Heart left ventricle (tissue), 16 donors: ENCODE results near the gene CD7. TPM values are rescaled to one million over a fixed set of nuclear protein-coding genes. Genes with fewer than 3 reads are reported as not detected.

ENCODE experiments used
- ATAC-seq, 4 donors: fragments of 200-7000 bp; cut with Tn5 transposase; one replicate each; pipeline ENCODE4 v1.9.1; 2020 to 2022; ENCODE audit warnings: moderate library complexity in 4 of 4, mild to moderate bottlenecking in 3 of 4, moderate number of reproducible peaks in 1 of 4
- DNase-seq, 5 donors: peaks; one replicate each; pipeline ENCODE4 v3.0.0-alpha.2; 2020
- H3K27ac ChIP-seq, 12 donors: fragments of 200-600 bp; sonication (generic) in 4 of 12; one replicate each; pipeline versions ENCODE4 v1.5.0 to v1.8.0; 2016 to 2022; ENCODE audit warnings: mild to moderate bottlenecking in 2 of 12
- H3K27me3 ChIP-seq, 9 donors: fragments of 200-600 bp; sonication (generic) in 2 of 9; one replicate each; pipeline versions ENCODE4 v1.5.1 to v1.8.0; 2016 to 2022; ENCODE audit warnings: mild to moderate bottlenecking in 3 of 9
- H3K36me3 ChIP-seq, 9 donors: fragments of 200-600 bp; sonication (generic) in 2 of 9; one replicate each; pipeline versions ENCODE4 v1.5.0 to v1.8.0; 2018 to 2022; ENCODE audit warnings: mild to moderate bottlenecking in 2 of 9
- H3K4me1 ChIP-seq, 12 donors: fragments of 200-600 bp; sonication (generic) in 4 of 12; one replicate each; pipeline versions ENCODE4 v1.5.0 to v1.8.0; 2016 to 2022; ENCODE audit warnings: mild to moderate bottlenecking in 3 of 12
- H3K4me3 ChIP-seq, 12 donors: fragments of 200-600 bp; sonication (generic) in 4 of 12; one replicate each; pipeline versions ENCODE4 v1.5.0 to v1.8.0; 2017 to 2022; ENCODE audit warnings: mild to moderate bottlenecking in 9 of 12, moderate library complexity in 4 of 12
- H3K9me3 ChIP-seq, 12 donors: fragments of 200-600 bp; sonication (generic) in 4 of 12; one replicate each; pipeline versions ENCODE4 v1.5.0 to v1.8.0; 2016 to 2022; ENCODE audit warnings: mild to moderate bottlenecking in 1 of 12
- CTCF ChIP-seq, 12 donors: fragments of 200-600 bp; sonication (generic) in 4 of 12; IDR thresholded peaks; one replicate each; pipeline versions ENCODE4 v1.5.0 to v1.8.0; 2018 to 2022; ENCODE audit warnings: antibody characterized with exemption in 12 of 12, mild to moderate bottlenecking in 5 of 12
- POLR2A ChIP-seq, 2 donors: fragments of 450-650 bp; IDR thresholded peaks; one replicate each; pipeline ENCODE4 v1.6.1; 2017; ENCODE audit warnings: antibody characterized with exemption in 2 of 2, mild to moderate bottlenecking in 2 of 2, moderate library complexity in 2 of 2
- WGBS, 4 donors: extraction: QIAGEN DNeasy Blood & Tissue Kit in 2 of 4; methylation state at CpG; one replicate each; pipeline versions ENCODE4 v1.1.5 to v1.1.7; 2013 to 2018; 5-methylcytosine and 5-hydroxymethylcytosine counted together
- intact Hi-C, 10 donors: fragments of 100-400 bp; cut with DNase I; formaldehyde crosslinking; loops; one replicate each; pipeline versions ENCODE4 v1.11.1 to v1.14.2; 2022
- polyA plus RNA-seq, 2 donors: library from polyadenylated mRNA; stranded (reverse); fragments of 200-250 nt; gene quantifications; one replicate each; pipeline ENCODE4 v1.2.3, GENCODE V29; 2013
- total RNA-seq, 9 donors: library from RNA; depleted of rRNA in 2 of 9; stranded (reverse); fragments of >200 nt in 2 of 9; fragmentation: NEBNext Ultra II Directional in 3 of 9; extraction: Animal tissue kit (Norgen Biotek cat#: 25700) in 3 of 9; gene quantifications; one replicate each; pipeline versions ENCODE4 v1.1.0 to v1.2.4, GENCODE V29; 2016 to 2023
- donor health status: ischemic (EF 13 %, LVEDD 7.1; RV severe dilation, severe dysfunction).
- donor health status: healthy with polysubstance abuse.
- donor health status: DM: no; HTN: yes; CAD: no.
- donor health status: DM: no; HTN: no; CAD: no.
- donor health status: ischemic (EF 25% LVEDD 6.9; RV normal size, moderate dysfunction).
- donor health status: ischemic (EF 25% LVEDD 5.7; RV mildly dilated, moderate dysfunction).
- donor health status: healthy.
- donor health status: DM: yes; HTN: yes; CAD: no.
- donor health status: ischemic (EF 35%, LVEDD 5.7; RV mildly dilated, moderate dysfunction).
- donor health status: nonischemic (EF 11% LVEDD 7.7; RV severe dilation, severe dysfunction).
- donor health status: DM: yes; HTN: yes; CAD: no.
- donor health status: PGD.
- donor health status: ischemic (EF 29% LVEDD 5.4; RV normal size, mild dysfunction).
- donor health status: nonischemic (EF 23%, LVEDD 6.1; RV moderate dilation, normal function).

The CD7 gene
- total and polyA plus RNA-seq, 11 donors = 0.21 to 8.6 (median 0.42) TPM; not detected in 2

GRCh38 chr17:82303944-82304808 lies 13.2 kb downstream of the CD7 start:
- WGBS, 4 donors = 66 to 70% (median 68%) methylated on average over 23 to 26 of the region's 26 CpGs
- H3K27me3 ChIP-seq = peaks cover 0 to 22% (median 3%) of the 10 kb centered on the region in 9 donors
- TF ChIP-seq POLR2A (IDR thresholded peaks at IDR 0.05) (no peak), CTCF (IDR thresholded peaks at IDR 0.05) (no peak)
- DNase-seq (no peak), ATAC-seq (no peak)
- no peaks in the 10 kb centered on the region for H3K36me3 ChIP-seq
- intact Hi-C loops = no loop called here
- H3K4me1 ChIP-seq = peaks cover 0 to 41% (median 0%) of the 10 kb centered on the region in 12 donors
- H3K27ac ChIP-seq = no peak overlapping the region
- H3K4me3 ChIP-seq = no peak overlapping the region
- H3K9me3 ChIP-seq = no peaks in the 10 kb centered on the region

- Histone ChIP-seq H3K4me3 (peak overlapping the region in 1 of 12 donors; percentile 20), H3K4me1 (peaks cover 4 to 50% (median 7%) of the 10 kb centered on the region in 12 donors), H3K27ac (peak overlapping the region in 1 of 12 donors; percentile 27), H3K36me3 (no peaks in the 10 kb centered on the region), H3K9me3 (no peaks in the 10 kb centered on the region), H3K27me3 (peaks cover 0 to 18% (median 0%) of the 10 kb centered on the region in 9 donors)
- intact Hi-C loops = no loop called here
- 77 to 89% (median 83%) methylated on average over 22 to 35 of the region's 35 CpGs for WGBS, 4 donors
- no peak for ATAC-seq
- TF ChIP-seq CTCF (IDR thresholded peaks at IDR 0.05) = no peak
- TF ChIP-seq POLR2A (IDR thresholded peaks at IDR 0.05) = no peak
- DNase-seq = no peak
Measured at GRCh38 chr17:82302991-82303943, 14.1 kb downstream of the CD7 start.

- intact Hi-C loops = no loop called here
- no peaks in the 10 kb centered on the region for H3K9me3 ChIP-seq
- ATAC-seq (no peak), DNase-seq (no peak)
- H3K27ac ChIP-seq = peak overlapping the region in 1 of 12 donors; percentile 42
- no peaks in the 10 kb centered on the region for H3K36me3 ChIP-seq
- H3K4me3 ChIP-seq = peak overlapping the region in 1 of 12 donors; percentile 20
- WGBS, 4 donors = 88 to 94% (median 93%) methylated on average over 7 to 15 of the region's 15 CpGs
- H3K4me1 ChIP-seq = peaks cover 4 to 57% (median 10%) of the 10 kb centered on the region in 12 donors
- H3K27me3 ChIP-seq = peaks cover 0 to 18% (median 0%) of the 10 kb centered on the region in 9 donors
- TF ChIP-seq CTCF (IDR thresholded peaks at IDR 0.05) = no peak
- TF ChIP-seq POLR2A (IDR thresholded peaks at IDR 0.05) = no peak
Measured at GRCh38 chr17:82302568-82302963, 14.8 kb downstream of the CD7 start.
